GM18868 (cell line): ENCODE data around the gene RDH16.
"Not testable (repeated sequence)": the region's sequence is repeated elsewhere in the genome, so short reads cannot be mapped to it uniquely, and the experiment has no call there.

ENCODE experiments used
- ATAC-seq: cut with Tn5 transposase; IDR thresholded peaks from one replicate; pipeline ENCODE4 v1.9.1; 2021; ENCODE audit warnings: mild to moderate bottlenecking, moderate library complexity; ENCODE audit not compliant: unreplicated experiment

RDH16 gene

GRCh38 chr12:56927281-56927680 is 30.1 kb downstream of the RDH16 start:
- no peak for ATAC-seq

GRCh38 chr12:56922031-56922430 is 35.4 kb downstream of the RDH16 start:
- no peak for ATAC-seq

GRCh38 chr12:56921346-56921745 is 36.1 kb downstream of the RDH16 start:
- ATAC-seq: no peak

- not testable (repeated sequence) for ATAC-seq
These were observed 39.3 kb downstream of the RDH16 start for GRCh38 chr12:56918139-56918538.

- no peak for ATAC-seq
These were observed 40.4 kb downstream of the RDH16 start for GRCh38 chr12:56916996-56917333.

GRCh38 chr12:56916296-56916995 is 41.0 kb downstream of the RDH16 start:
- no peak for ATAC-seq

- ATAC-seq: no peak
These were observed 42.7 kb downstream of the RDH16 start for GRCh38 chr12:56914724-56915123.

- no peak for ATAC-seq
These were observed 43.2 kb downstream of the RDH16 start for GRCh38 chr12:56914256-56914655.

GRCh38 chr12:56909403-56909802 is 48.0 kb downstream of the RDH16 start:
- ATAC-seq: not testable (repeated sequence)

- ATAC-seq: no peak
These were observed 49.3 kb downstream of the RDH16 start for GRCh38 chr12:56908136-56908535.

- ATAC-seq: no peak
These were observed 51.6 kb downstream of the RDH16 start for GRCh38 chr12:56905852-56906251.

GRCh38 chr12:56903374-56903773 is 54.0 kb downstream of the RDH16 start:
- no peak for ATAC-seq
